ENCODE data around the gene LHX5.
A peak's percentile ranks its signal among the peaks of the same experiment; 100 is the strongest.

LHX5 gene

DNA sequence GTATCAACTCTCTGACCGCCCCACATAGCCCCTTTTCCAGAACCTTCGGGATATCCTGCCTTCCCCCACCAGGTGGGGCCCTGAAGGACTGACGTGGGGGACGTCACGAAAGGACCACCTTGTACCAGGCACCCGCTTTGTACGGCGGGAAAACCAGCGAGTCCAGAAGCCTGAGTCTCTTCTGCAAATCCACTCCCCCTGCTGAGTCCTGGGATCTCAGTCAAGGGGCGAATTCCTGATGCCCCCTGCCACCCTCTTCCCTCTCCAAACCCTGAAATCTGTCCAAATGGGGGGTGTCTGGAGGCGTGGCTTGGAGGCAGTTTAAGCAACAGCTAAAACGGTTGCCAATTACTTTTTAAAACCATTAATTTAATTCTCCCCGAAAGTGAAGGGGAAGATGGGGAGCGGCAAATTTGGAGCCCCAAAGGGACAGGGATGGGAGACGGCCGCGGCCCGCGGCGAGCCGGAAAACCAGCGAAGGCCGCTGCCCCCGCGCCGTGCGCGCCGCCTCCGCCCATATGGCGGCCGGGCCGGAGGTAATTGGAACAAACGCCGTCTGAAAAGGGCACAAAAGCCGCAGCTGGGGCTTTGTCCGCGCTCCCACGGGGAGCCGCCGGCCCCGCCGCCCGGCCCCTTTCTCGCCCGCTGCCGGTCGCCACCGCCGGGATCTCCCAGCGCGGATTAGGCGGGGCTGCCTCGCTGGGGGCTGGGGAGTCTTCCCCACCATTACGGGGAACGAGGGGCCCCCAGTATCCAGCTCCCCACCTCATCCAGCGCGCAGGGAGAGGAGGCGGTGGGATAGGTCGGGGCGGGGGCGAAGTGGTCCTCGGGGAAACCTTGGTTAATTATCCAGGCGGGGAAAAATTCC is 6.6 kb downstream of the LHX5 start:
- DNase-seq (ENCODE audit: low spot score), result no peak

- no peak for DNase-seq (ENCODE audit: low spot score)
These were observed 7.3 kb downstream of the LHX5 start for GRCh38 chr12:113464452-113464775.

GRCh38 chr12:113463746-113464451 is 7.8 kb downstream of the LHX5 start:
- DNase-seq (ENCODE audit: low spot score), result no peak

DNA sequence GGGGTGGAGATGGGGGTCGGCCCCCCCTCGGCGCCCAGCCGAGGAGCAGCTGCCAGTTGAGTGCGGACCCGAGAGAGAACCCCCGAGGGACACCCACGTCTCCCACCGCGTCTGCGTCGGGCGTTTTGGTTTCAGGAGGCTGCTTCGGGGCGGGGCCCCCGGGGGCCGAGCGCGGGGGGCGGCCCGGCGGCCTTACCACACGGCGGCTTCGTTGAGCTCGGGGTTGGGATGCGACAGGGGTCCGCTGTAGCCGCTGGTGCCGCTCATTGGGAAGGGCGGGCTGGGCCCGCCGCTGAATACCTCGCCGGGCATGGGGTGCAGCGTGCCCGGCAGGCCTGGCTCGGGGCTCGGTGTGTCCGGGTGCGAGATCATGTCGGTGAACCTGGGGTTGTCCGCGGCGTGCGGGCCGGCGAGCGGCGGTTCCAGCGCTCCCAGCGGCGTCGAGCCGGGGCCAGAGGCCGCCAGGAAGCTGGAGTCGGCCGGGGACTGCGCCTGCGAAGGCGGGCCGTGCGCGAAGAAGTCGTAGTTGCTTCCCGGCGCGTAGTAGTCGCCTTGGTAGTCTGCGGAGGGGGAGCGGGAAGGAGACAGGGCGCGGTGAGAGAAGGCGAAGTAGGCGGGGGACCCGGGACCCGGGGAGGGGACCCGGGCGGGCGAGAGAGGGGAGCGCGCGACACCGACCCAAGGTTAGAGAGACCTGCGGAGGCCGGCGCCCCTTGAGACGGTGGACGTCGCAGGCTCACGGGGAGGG is 8.5 kb downstream of the LHX5 start:
- no peak for DNase-seq (ENCODE audit: low spot score)

- peak; percentile 81 for DNase-seq (ENCODE audit: low spot score)
These were observed 9.4 kb downstream of the LHX5 start for GRCh38 chr12:113462117-113462774.

DNA sequence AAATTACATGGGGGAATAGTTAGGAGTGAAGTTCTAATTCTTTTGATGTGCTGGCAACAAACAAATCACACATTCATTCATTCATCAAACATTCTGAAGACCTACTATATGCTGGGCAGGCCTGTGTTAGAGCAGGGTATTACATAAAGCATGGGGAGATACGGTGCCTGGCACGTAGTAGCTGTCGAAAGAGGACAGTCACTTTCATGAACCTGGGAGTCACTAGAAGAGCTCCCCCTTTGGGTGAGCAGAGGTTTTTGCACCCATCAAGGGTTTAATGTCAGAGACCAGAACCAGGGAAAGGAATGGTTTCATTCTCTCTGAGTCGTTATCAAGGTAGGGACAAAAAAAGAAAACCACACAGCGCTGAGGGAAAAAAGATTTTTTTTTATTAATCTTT is 10.0 kb downstream of the LHX5 start:
- DNase-seq (ENCODE audit: low spot score), result no peak

- no peak for DNase-seq (ENCODE audit: low spot score)
These were observed 11.7 kb downstream of the LHX5 start for GRCh38 chr12:113459981-113460380.

DNA sequence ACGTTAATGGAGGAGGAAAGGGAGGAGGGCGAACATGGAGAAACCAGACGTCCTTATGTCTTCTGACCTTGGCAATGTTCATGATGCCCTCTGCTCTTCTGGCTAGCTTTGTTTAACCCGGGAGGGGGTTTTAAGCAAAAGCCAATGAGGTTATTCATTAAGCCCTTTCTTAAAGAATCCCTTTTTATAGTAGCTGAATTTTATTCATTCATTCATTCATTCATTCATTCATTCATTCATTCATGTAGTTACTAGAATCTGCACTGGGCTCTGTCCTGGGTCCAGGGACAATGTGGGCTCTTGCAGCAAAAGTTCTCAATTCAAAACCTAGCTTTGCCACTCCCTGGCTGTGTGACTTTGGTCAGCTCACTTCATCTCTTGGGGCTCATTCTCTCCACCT is 14.0 kb downstream of the LHX5 start:
- no peak for DNase-seq (ENCODE audit: low spot score)

DNA sequence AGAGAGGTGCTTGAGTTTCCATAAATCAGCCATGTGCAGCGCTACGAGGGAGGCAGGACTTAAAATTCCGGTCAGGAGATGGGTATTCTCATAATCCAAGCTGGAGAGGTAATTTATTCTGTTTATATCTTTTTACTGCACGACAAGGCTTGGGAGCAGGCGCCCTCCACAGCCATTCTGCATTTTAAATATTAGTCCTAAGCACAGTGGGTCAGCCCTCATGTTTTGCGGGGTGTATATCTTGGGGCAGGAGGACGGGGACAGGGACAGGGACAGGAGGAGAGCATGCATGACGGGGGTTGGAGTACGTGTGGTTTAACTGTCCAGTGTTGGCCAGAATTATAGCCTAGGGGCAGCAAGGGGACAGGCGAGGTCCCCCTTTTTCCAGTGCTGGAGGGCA is 14.5 kb downstream of the LHX5 start:
- DNase-seq (ENCODE audit: low spot score), result no peak

DNA sequence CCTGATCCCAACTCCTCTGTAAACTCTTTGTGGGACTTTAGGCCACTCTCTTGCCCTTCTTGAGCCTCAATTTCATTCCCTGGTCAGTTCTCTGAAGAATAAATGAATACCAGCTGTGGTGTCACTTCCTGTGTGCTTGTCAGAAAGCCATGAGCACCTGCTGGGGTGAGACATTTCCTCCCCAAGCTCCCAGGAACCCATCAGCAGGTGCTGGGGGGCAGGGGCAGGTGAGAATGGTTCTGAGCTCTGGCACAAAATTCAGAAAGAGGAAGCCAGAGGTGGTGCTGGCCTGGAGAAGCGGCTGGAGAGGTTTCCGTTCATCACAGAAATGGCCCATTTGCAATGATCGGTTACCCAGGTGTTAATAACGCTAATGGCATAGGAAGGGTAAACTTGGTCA is 14.9 kb downstream of the LHX5 start:
- no peak for DNase-seq (ENCODE audit: low spot score)

GRCh38 chr12:113456199-113456598 is 15.5 kb downstream of the LHX5 start:
- no peak for DNase-seq (ENCODE audit: low spot score)

GRCh38 chr12:113453330-113453729 is 18.3 kb downstream of the LHX5 start:
- no peak for DNase-seq (ENCODE audit: low spot score)

DNA sequence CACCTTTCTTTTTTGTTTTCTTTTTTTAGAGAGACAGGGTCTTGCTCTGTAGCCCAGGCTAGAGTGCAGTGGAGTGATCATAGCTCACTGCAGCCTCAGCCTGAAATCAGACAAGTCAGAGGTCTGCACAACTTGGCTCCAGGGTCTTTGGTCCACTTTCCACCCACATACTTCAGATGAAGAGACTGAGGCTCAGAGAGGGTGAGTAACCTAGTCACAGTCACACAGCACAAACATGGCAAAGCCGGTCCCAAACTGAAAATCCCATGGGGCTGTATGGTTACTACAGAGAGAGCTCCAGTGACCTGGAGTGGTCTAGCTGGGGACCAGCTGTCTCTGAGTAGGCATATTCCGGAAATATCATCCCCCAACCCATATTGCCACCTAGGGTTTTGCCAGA is 19.2 kb downstream of the LHX5 start:
- DNase-seq (ENCODE audit: low spot score), result no peak

- DNase-seq (ENCODE audit: low spot score), result no peak
These were observed 21.8 kb downstream of the LHX5 start for GRCh38 chr12:113449839-113450238.

- no peak for DNase-seq (ENCODE audit: low spot score)
These were observed 22.4 kb downstream of the LHX5 start for GRCh38 chr12:113449299-113449698.

- no peak for DNase-seq (ENCODE audit: low spot score)
These were observed 22.8 kb downstream of the LHX5 start for GRCh38 chr12:113448873-113449272.

- no peak for DNase-seq (ENCODE audit: low spot score)
These were observed 26.0 kb downstream of the LHX5 start for GRCh38 chr12:113445544-113446171.

DNA sequence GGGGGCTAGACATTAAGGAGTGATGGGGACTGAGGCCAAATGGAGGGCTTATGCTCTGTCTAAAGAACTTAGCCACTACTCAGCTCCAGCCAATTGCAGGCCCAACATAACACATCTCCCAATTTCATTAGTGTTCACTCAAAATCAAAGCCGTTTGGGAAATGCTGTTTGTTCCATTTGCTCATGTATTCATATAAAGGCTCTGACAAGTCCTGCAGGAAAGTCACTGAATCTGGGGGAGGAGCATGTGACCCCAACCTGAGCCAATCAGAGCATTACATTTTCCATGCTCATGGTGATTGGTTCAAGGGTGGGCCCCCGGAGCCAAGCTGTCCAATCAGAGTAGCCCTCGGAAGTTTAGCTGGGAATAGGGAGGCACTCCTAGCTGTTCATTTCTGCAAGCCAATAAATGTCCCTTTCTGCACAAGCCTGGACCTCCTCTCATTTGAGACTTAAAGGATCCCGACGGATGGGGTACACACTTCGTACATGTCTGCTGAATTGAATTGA is 28.6 kb downstream of the LHX5 start:
- no peak for DNase-seq (ENCODE audit: low spot score)

DNA sequence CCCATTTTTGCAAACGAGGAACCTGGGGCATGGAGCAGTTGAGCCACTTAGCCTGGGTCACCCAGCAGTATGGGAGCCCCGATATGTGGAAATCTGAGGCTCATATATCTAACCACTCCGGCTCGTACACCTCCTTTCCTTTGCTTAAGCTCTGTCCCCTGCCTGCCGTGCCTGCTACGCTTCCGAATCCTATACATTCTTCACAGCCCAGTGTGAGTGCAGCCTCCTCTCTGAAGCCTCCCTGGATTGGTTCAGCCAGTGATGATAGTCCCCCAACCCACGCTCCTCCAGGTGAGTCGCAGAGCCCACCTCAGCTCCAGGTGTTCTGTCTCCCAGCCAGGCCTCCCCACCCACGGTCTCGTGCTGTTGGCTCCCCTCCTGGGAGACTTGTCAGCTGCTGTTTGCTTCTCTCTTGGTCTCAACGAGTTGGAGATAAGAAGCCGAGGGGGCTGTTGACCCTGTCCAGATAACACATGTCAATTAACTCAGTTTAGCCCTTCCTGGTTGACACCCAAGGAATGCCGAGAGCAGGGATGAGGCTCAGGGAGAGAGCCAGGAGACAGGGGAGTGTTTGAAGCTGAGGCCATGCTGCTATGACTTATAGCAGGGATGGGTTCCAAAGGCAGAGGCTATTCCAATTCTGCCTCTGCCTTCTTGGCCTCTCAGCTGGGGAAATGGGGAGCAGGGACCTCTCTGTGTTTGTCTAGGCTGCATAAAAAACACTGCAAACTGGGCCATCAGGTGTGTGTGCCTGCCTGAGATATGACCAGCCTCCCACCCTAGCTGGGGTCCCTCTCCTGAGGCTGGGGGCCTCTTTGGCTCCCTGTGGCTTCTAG is 30.5 kb downstream of the LHX5 start:
- no peak for DNase-seq (ENCODE audit: low spot score)

GRCh38 chr12:113440336-113440735 is 31.3 kb downstream of the LHX5 start:
- no peak for DNase-seq (ENCODE audit: low spot score)

DNA sequence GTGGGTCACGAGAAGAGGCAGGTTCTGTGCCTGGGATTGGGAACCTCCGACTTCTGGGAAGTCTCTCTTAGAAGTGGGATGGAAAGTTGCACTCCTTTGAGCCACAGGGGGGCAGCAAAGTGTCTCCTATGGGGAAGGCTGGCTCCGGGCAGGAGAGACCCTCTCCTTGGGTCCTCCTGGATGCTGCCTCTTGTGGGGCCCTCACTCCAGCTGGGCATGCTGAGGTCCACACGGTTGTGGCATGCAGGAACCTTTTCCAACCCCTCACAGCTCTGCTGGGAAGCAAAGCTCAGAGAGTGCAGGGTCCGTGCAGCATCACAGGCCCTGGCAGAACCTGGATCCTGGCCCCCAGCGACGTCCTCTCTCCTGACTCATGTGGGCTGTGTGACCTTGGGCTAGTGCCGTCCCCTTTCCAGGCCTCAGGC is 32.1 kb downstream of the LHX5 start:
- DNase-seq (ENCODE audit: low spot score), result no peak

Measured in left forelimb (tissue), 1 donor.